GM08714 (cell line): Measurements from ENCODE around the gene GRIP2.

Experiments used
- H3K4me3 ChIP-seq: fragments of 200-500 bp; sonication (Bioruptor generic); 2 replicates; pipeline ENCODE4 v1.5.1; 2014; ENCODE audit warnings: mild to moderate bottlenecking, low read length, inconsistent platforms
- ZNF274 ChIP-seq: IDR thresholded peaks from 2 replicates; pipeline ENCODE4 v1.6.1; 2012; ENCODE audit warnings: mild to moderate bottlenecking, low read depth, low read length

Gene GRIP2

GRCh38 chr3:14539742-14540491 lies at the start of gene GRIP2:
GRIP2 (minus strand) TSS chr3:14540342; CDS start chr3:14540308, 34 bp downstream.
- H3K4me3 ChIP-seq, result no peak within 1 kb of the TSS
- no peak for TF ChIP-seq ZNF274

DNA sequence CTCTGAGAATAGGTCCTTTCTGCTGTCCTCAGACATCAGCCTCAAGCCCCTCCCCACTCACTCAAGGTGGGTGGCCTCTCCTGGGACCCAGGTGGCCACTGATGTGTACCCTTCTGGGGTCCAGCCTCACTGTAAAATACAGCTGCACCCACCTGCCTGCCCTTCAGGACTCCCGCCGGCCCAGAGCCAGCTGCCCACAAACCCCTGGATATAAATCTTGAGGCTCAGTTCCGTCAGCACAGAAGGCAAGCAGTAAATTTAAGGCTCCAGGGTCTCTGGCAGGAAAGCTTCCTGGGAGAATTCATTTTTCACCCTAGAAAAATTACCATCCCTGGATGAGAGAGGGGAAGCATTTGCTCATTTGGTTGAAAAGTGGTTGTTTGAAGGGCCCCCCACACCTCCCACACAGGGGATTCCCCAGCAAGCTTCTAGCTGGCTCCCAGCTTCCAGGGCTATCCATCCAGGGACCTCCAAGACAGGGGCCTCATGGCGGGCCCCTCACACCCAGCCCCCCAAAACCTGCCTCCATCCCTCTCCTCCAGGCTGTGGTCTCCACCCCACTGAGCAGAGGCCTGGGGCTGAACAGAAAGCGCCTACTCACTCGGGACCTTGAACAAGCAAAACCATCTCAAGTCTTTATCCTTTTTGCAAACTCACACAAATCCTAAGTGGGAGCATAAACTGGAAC lies 48.4 kb upstream of the GRIP2 start:
- H3K4me3 ChIP-seq, result no peak overlapping the region
- TF ChIP-seq ZNF274, result no peak

GRCh38 chr3:14587740-14588360 lies 47.7 kb upstream of the GRIP2 start:
- no peak for TF ChIP-seq ZNF274
- no peak overlapping the region for H3K4me3 ChIP-seq

- TF ChIP-seq ZNF274, result no peak
- no peak overlapping the region for H3K4me3 ChIP-seq
These were observed 46.5 kb upstream of the GRIP2 start for GRCh38 chr3:14586611-14587010.

GRCh38 chr3:14583548-14584091 lies 43.5 kb upstream of the GRIP2 start:
- TF ChIP-seq ZNF274, result no peak

DNA sequence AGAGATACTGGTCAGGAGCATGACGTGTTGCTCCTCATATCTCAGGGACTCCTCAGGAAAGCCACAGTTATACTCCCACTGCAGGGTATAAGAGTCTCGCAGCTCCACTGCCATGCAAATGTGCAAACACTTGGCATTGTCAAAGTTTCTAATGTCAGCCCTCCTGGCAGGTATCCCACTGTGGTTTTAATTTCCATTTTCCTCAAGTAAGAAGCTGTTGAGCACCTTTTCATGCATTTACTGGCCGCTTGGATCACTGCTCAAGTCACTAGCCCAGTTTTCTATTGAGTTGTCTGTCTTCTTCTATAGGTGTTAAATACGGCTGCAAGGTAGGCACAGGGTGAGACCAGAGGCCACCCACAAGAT lies 41.9 kb upstream of the GRIP2 start:
- no peak for TF ChIP-seq ZNF274
- H3K4me3 ChIP-seq, result no peak overlapping the region

More at GRCh38 chr3:14583548-14584091, 43.5 kb upstream of the GRIP2 start:
- H3K4me3 ChIP-seq, result no peak overlapping the region

- TF ChIP-seq ZNF274, result no peak
- H3K4me3 ChIP-seq, result no peak overlapping the region
These were observed 41.3 kb upstream of the GRIP2 start for GRCh38 chr3:14581334-14582044.

DNA sequence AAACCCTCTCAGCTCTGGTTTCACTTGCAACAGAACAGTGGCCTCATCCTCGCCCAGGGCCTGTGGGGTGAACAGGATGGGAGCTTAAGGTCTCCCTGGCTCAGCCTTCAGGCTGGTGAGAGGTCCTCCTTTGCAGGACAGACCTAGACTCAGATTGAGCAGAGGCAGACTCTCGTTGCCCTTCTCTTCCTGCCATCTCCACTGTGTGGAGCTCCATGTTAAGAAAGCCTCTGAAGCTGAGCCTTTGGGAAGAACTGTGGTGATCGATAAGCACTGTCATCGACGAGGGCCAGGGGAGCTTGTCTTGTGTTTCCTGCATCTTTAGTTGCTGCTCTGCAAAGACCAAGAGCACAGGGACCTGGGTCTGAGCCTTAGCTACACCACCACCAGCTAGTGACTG lies 37.8 kb upstream of the GRIP2 start:
- no peak for TF ChIP-seq ZNF274
- no peak overlapping the region for H3K4me3 ChIP-seq

GRCh38 chr3:14576163-14576562 lies 36.0 kb upstream of the GRIP2 start:
- no peak for TF ChIP-seq ZNF274
- no peak overlapping the region for H3K4me3 ChIP-seq

DNA sequence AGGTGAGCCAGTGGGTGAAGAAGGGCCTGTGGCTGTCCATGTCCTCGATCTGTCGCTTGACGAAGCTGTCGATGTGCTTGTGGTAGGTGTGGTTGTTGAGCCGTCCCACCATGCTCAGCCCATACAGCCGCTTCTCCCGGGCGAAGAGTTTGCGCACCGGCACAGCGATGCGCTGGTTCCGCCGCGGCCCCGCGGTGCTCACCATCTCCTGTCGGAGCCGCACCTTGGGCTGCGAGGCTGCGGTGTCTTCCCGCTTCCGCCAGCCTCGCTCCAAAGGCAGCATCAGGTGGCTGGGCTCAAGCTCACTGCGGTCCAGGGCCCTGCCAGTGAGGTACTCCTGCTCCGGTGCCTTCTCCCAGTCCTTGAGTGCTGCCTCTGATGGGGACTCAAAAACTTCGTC lies 34.0 kb upstream of the GRIP2 start:
- TF ChIP-seq ZNF274, result no peak
- no peak overlapping the region for H3K4me3 ChIP-seq

DNA sequence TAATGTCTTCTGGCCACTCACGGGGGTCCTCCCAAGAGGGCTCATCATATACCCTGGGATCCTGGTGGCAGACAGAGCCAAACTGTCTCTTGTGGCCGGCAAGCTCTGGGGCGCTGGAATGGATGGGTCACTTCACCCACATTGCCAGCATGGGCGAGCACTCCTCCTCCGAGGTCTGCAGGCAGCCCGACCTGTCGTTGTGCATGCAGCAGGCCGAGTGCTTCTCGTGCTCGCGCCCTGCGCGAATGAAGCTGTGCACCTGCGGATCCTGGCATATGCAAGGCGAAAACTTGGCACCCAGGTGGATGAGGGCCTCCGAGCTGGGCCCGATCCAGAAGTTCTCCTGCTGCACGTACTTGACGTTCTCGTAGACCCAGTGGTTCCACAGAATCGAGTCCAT lies 33.6 kb upstream of the GRIP2 start:
- no peak for TF ChIP-seq ZNF274
- H3K4me3 ChIP-seq, result no peak overlapping the region

- TF ChIP-seq ZNF274, result no peak
- H3K4me3 ChIP-seq, result no peak overlapping the region
These were observed 30.7 kb upstream of the GRIP2 start for GRCh38 chr3:14570864-14571263.

GRCh38 chr3:14570089-14570488 lies 29.9 kb upstream of the GRIP2 start:
- TF ChIP-seq ZNF274, result no peak
- H3K4me3 ChIP-seq, result no peak overlapping the region

- no peak overlapping the region for H3K4me3 ChIP-seq
- TF ChIP-seq ZNF274, result no peak
These were observed 29.4 kb upstream of the GRIP2 start for GRCh38 chr3:14569474-14570000.
